A549 treated with Hydrocortisone at 1 μM for 4 hours (cell line): ENCODE results near the gene BCAR1. TPM values are rescaled to one million over a fixed set of nuclear protein-coding genes. Genes with fewer than 3 reads are reported as not detected.

Source experiments
- total RNA-seq: library from RNA; stranded (reverse); fragments of 200-300 nt; extraction: Qiagen RNA extraction; gene quantifications from 5 replicates; pipeline ENCODE4 v1.2.3, GENCODE V29; 2022

Gene BCAR1
- total RNA-seq: 106 to 126 TPM (median 117 TPM) in 5 replicates

GRCh38 chr16:75251280-75252048 lies at the start of gene BCAR1:
BCAR1 (minus strand) TSS chr16:75251624; CDS start chr16:75251482, 142 bp downstream.

GRCh38 chr16:75218256-75219076 lies 33.0 kb downstream of the BCAR1 start, which contains the start of gene CTRB1:
CTRB1 (plus strand) TSS chr16:75218988; CDS start chr16:75219008, 20 bp downstream.

GRCh38 chr16:75206749-75207451 lies 44.5 kb downstream of the BCAR1 start, which contains the start of gene CTRB2:
CTRB2 (minus strand) TSS chr16:75207161; CDS start chr16:75207141, 20 bp downstream.

Other genes starting within 250 kb of the BCAR1 start
- gene LDHD, start 134.8 kb downstream of the BCAR1 start, total RNA-seq: 0.59 to 0.87 TPM (median 0.84 TPM) in 5 replicates
- 8.9 to 16.7 TPM (median 12.2 TPM) in 5 replicates for gene ZFP1, start 103.1 kb downstream of the BCAR1 start, total RNA-seq
- not detected in 5 replicates for gene CTRB2, start 44.5 kb downstream of the BCAR1 start, total RNA-seq
- not detected in 5 replicates for gene CTRB1, start 32.6 kb downstream of the BCAR1 start, total RNA-seq
- gene CFDP1, start 181.9 kb upstream of the BCAR1 start, total RNA-seq: 65.1 to 75.3 TPM (median 67.1 TPM) in 5 replicates
- 14.0 to 16.6 TPM (median 14.8 TPM) in 5 replicates for gene TMEM170A, start 213.1 kb upstream of the BCAR1 start, total RNA-seq
- 0.10 to 0.27 TPM (median 0.16 TPM) in 5 replicates for gene CHST6, start 243.8 kb upstream of the BCAR1 start, total RNA-seq